IMR-90 (cell line): ENCODE data around the gene PTPRF. TPM values are rescaled to one million over a fixed set of nuclear protein-coding genes. Genes with fewer than 3 reads are reported as not detected.

Experiments used
- ATAC-seq: fragments of 200-7000 bp; cut with Tn5 transposase; 2 replicates; pipeline ENCODE4 v1.9.1; 2020; ENCODE audit warnings: low read depth, mild to moderate bottlenecking, moderate library complexity
- BruUV-seq: library from RNA; stranded (reverse); fragments of 400-500 nt; replicated peaks from 2 replicates; lab custom pipeline; 2021; lab: Mats Ljungman, UMichigan
- CTCF ChIA-PET: fragments of 300-600 bp; formaldehyde crosslinking; extraction: SDS; loops from one replicate; lab custom pipeline; 2021; ENCODE audit warnings: antibody characterized with exemption; lab: Yijun Ruan, JAX
- POLR2A ChIA-PET: fragments of 300-600 bp; sonication (Branson Sonifier 250); formaldehyde crosslinking; loops from one replicate; lab custom pipeline; 2022; ENCODE audit warnings: antibody characterized with exemption; ENCODE audit not compliant: unreplicated experiment; lab: Charles Lee
- DNase-seq: peaks from one replicate; pipeline ENCODE4 v3.0.0; 2013
- H2AFZ ChIP-seq: replicated peaks from 2 replicates; pipeline ENCODE3; 2013; ENCODE audit warnings: low read length, mild to moderate bottlenecking; ENCODE audit not compliant: poor library complexity
- H2AK5ac ChIP-seq: 2 replicates; pipeline ENCODE4 v1.6.1; 2013; ENCODE audit warnings: low read depth, low read length, inconsistent platforms
- H2AK9ac ChIP-seq: replicated peaks from 2 replicates; pipeline ENCODE3; 2013; ENCODE audit warnings: mild to moderate bottlenecking, low read depth, low read length, moderate library complexity; ENCODE audit not compliant: poor library complexity
- H2BK120ac ChIP-seq: 2 replicates; pipeline ENCODE4 v1.6.1; 2013; ENCODE audit warnings: low read depth, low read length, inconsistent platforms
- H2BK15ac ChIP-seq: 3 replicates; pipeline ENCODE4 v1.6.1; 2013; ENCODE audit warnings: low read depth, low read length, inconsistent platforms
- H2BK20ac ChIP-seq: 2 replicates; pipeline ENCODE4 v1.6.1; 2013; ENCODE audit warnings: low read depth, mild to moderate bottlenecking, inconsistent platforms, low read length, moderate library complexity
- H2BK5ac ChIP-seq: 2 replicates; pipeline ENCODE4 v1.6.1; 2013; ENCODE audit warnings: mild to moderate bottlenecking, low read depth, low read length, inconsistent platforms; ENCODE audit not compliant: poor library complexity, severe bottlenecking
- H3K14ac ChIP-seq: replicated peaks from 2 replicates; pipeline ENCODE4 v1.6.1; 2013; ENCODE audit warnings: low read depth, low read length, inconsistent platforms
- H3K18ac ChIP-seq: 2 replicates; pipeline ENCODE4 v1.6.1; 2013; ENCODE audit warnings: low read depth, low read length, control low read depth
- H3K23ac ChIP-seq: 2 replicates; pipeline ENCODE4 v1.6.1; 2013; ENCODE audit warnings: low read depth, low read length, inconsistent platforms
- H3K27ac ChIP-seq: 2 replicates; pipeline ENCODE4 v1.5.1; 2013; ENCODE audit warnings: mild to moderate bottlenecking, control low read depth, low read length; ENCODE audit not compliant: insufficient read depth
- H3K27me3 ChIP-seq: 2 replicates; pipeline ENCODE4 v1.6.1; 2013; ENCODE audit warnings: low read length; ENCODE audit not compliant: control insufficient read depth, insufficient read depth
- H3K36me3 ChIP-seq: 2 replicates; pipeline ENCODE4 v1.6.1; 2013; ENCODE audit warnings: low read length, mixed read lengths; ENCODE audit not compliant: control insufficient read depth, insufficient read depth
- H3K4ac ChIP-seq: 2 replicates; pipeline ENCODE4 v1.6.1; 2013; ENCODE audit warnings: low read depth, low read length, inconsistent platforms
- H3K4me1 ChIP-seq: 2 replicates; pipeline ENCODE4 v1.6.1; 2013; ENCODE audit warnings: low read length, mixed read lengths; ENCODE audit not compliant: control insufficient read depth, insufficient read depth
- H3K4me2 ChIP-seq: 2 replicates; pipeline ENCODE4 v1.6.1; 2013; ENCODE audit warnings: low read depth, mild to moderate bottlenecking, control low read depth, low read length, moderate library complexity
- H3K4me3 ChIP-seq: 2 replicates; pipeline ENCODE4 v1.5.1; 2013; ENCODE audit warnings: low read depth, mild to moderate bottlenecking, control low read depth, low read length, moderate library complexity; ENCODE audit not compliant: insufficient read depth
- H3K56ac ChIP-seq: 2 replicates; pipeline ENCODE4 v1.6.1; 2013; ENCODE audit warnings: low read length, inconsistent platforms; ENCODE audit not compliant: insufficient read depth; ENCODE audit errors: extremely low read depth
- H3K79me1 ChIP-seq, 2 experiments: 2 replicates each; pipeline ENCODE4 v1.6.1; 2013; ENCODE audit warnings: low read length in 2 of 2, inconsistent platforms in 1 of 2, low read depth in 1 of 2
- H3K9ac ChIP-seq: 2 replicates; pipeline ENCODE4 v1.6.1; 2013; ENCODE audit warnings: low read depth, low read length, control low read depth
- H3K9me1 ChIP-seq: 2 replicates; pipeline ENCODE4 v1.6.1; 2013; ENCODE audit warnings: low read length, inconsistent platforms; ENCODE audit not compliant: insufficient read depth
- H3K9me3 ChIP-seq: 2 replicates; pipeline ENCODE4 v1.6.1; 2013; ENCODE audit warnings: low read length; ENCODE audit not compliant: control insufficient read depth, insufficient read depth
- H4K20me1 ChIP-seq: 2 replicates; pipeline ENCODE4 v1.6.1; 2013; ENCODE audit warnings: low read length, inconsistent platforms; ENCODE audit not compliant: insufficient read depth
- H4K5ac ChIP-seq: 2 replicates; pipeline ENCODE4 v1.6.1; 2013; ENCODE audit warnings: mild to moderate bottlenecking, low read depth, low read length, control low read depth
- H4K8ac ChIP-seq, 2 experiments: 2 replicates each; pipeline ENCODE4 v1.6.1; 2013; ENCODE audit warnings: low read depth in 2 of 2, low read length in 2 of 2, control low read depth in 1 of 2, inconsistent platforms in 1 of 2
- H4K91ac ChIP-seq: 2 replicates; pipeline ENCODE4 v1.6.1; 2013; ENCODE audit warnings: low read depth, low read length, inconsistent platforms; ENCODE audit not compliant: insufficient read depth
- FOS ChIP-seq: fragments of 150-350 bp; IDR thresholded peaks from 2 replicates; pipeline ENCODE4 v1.6.1; 2016; ENCODE audit warnings: low read depth, low read length
- RAD21 ChIP-seq: IDR thresholded peaks from 2 replicates; pipeline ENCODE4 v1.6.1; 2012; ENCODE audit warnings: low read length, improper control_type of control experiment
- WGBS, 2 experiments: methylation state at CpG; one replicate each; pipeline versions ENCODE4 v1.1.5 to v1.1.7; 2013; ENCODE audit warnings: missing lambda C conversion rate in 2 of 2; ENCODE audit not compliant: insufficient read length in 1 of 2; ENCODE audit errors: extremely low coverage in 2 of 2; 5-methylcytosine and 5-hydroxymethylcytosine counted together
- dilution Hi-C: fragments of 300-500 bp; cut with HindIII; formaldehyde crosslinking; loops from one replicate; pipeline ENCODE4 v1.14.3; 2018; ENCODE audit warnings: low sequenced_read_pairs; ENCODE audit not compliant: unreplicated experiment
- in situ Hi-C: fragments of 300-500 bp; cut with MboI; formaldehyde crosslinking; loops from 3 replicates; pipeline ENCODE4 v1.14.3; 2019; ENCODE audit warnings: low sequenced_read_pairs, inconsistent platforms, mixed read lengths
- intact Hi-C: fragments of 100-400 bp; cut with micrococcal nuclease; formaldehyde crosslinking; loops from 2 replicates; pipeline ENCODE4 v1.10.0; 2022
- polyA plus RNA-seq, 3 experiments: library from polyadenylated mRNA; depleted of rRNA; stranded (reverse); fragments of >200 nt; gene quantifications; 2 replicates each; pipeline ENCODE4 v1.2.3, GENCODE V29; 2012; ENCODE audit warnings: low replicate concordance in 1 of 3
- total RNA-seq: library from RNA; depleted of rRNA; stranded (reverse); fragments of >200 nt; gene quantifications from 2 replicates; pipeline ENCODE4 v1.2.3, GENCODE V29; 2012

PTPRF gene
- total and polyA plus RNA-seq, 2 of the 4 experiments (the other 2 are of a cell fraction), result 25.8 to 92.3 TPM

DNA sequence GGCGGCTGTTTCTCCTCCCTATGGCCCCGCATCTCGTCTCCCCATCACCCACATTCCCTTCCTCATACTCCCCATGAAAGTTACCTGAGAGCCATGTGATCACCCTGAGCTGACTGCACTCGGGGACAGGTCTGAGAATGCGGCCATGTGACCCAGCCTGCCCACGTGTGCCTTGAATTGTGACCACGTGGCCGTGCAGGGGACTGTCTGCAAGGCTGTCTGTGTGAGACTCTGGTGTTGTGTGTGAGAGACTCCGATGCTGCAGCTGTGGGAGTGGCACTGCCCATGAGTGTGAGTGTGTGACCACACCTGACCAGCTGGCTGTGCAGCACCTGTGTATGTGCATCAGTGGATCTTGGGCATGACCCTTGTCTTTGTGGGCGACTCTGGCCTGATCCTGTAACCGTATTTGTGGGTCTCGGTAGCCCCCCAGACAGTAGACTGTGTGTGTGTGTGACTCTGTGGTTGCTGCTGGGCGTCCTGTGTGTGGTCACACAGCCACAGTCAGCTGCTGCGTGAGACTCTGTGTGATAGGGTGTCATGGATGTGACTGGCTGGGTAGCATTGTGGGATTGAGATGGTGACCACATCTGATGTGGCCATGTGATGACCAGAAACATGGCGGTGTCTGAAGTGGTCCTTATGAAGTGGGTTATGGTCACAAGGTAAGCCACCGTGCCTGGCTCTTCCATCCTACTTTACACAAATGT lies 62.4 kb downstream of the PTPRF start:
- no peaks in the 10 kb centered on the region for H3K9me3 ChIP-seq
- no peak overlapping the region for H4K8ac ChIP-seq
- intact Hi-C loops (no loop called here), dilution Hi-C loops (no loop called here), in situ Hi-C loops (no loop called here)
- H2BK15ac ChIP-seq, result no peak overlapping the region
- ATAC-seq (no peak), DNase-seq (no peak)
- H3K9me1 ChIP-seq, result peaks cover 15% of the 10 kb centered on the region
- H3K4ac ChIP-seq, result no peak overlapping the region
- H3K56ac ChIP-seq, result no peak overlapping the region
- WGBS, 2 experiments, result 94% methylated on average over 6 of the region's 16 CpGs; no CpG with 5 or more reads in 1 of the 2 experiments
- no peak overlapping the region for H2AFZ ChIP-seq
- no peak overlapping the region for H3K23ac ChIP-seq
- no peak overlapping the region for H3K9ac ChIP-seq
- H3K14ac ChIP-seq, result no peak overlapping the region
- no peak overlapping the region for H4K91ac ChIP-seq
- no peak overlapping the region for H2BK120ac ChIP-seq
- ChIA-PET CTCF (no interaction called here), POLR2A (no interaction called here)
- no peak overlapping the region for H2BK5ac ChIP-seq
- peaks cover 8% of the 10 kb centered on the region; the same call in 1 of the 2 replicates for H4K20me1 ChIP-seq
- H3K4me1 ChIP-seq, result peaks cover under 1% of the 10 kb centered on the region; the same call in 1 of the 2 replicates
- H2BK20ac ChIP-seq, result no peak overlapping the region
- H4K5ac ChIP-seq, result no peak overlapping the region
- peaks cover 48% of the 10 kb centered on the region for H3K36me3 ChIP-seq
- H3K27me3 ChIP-seq, result no peaks in the 10 kb centered on the region
- H3K4me2 ChIP-seq, result no peak overlapping the region
- no TSS peak for BruUV-seq
- H3K4me3 ChIP-seq, result no peak overlapping the region
- no peak overlapping the region for H2AK9ac ChIP-seq
- no peak overlapping the region for H3K27ac ChIP-seq
- TF ChIP-seq FOS (no peak), RAD21 (no peak)
- peaks cover 17 to 48% of the 10 kb centered on the region in 2 experiments for H3K79me1 ChIP-seq
- H2AK5ac ChIP-seq, result no peak overlapping the region
- no peak overlapping the region for H3K18ac ChIP-seq
